GM11168 (cell line): ENCODE data around the gene SLC25A38.
"Not testable (repeated sequence)": the region's sequence is repeated elsewhere in the genome, so short reads cannot be mapped to it uniquely, and the experiment has no call there.

ENCODE experiments used
- in situ Hi-C: fragments of 300-500 bp; cut with MboI; formaldehyde crosslinking; loops from one replicate; pipeline ENCODE4 v1.12.0; 2022; ENCODE audit warnings: low sequenced_read_pairs; ENCODE audit not compliant: unreplicated experiment

Gene SLC25A38

GRCh38 chr3:39383045-39383880, at the start of gene SLC25A38:
Gene SLC25A38, plus strand, starts transcription at chr3:39383370. Its CDS starts 355 bp downstream, at chr3:39383725.
- in situ Hi-C loops, result no loop called here

GRCh38 chr3:39333607-39334006, 49.6 kb upstream of the SLC25A38 start:
- in situ Hi-C loops, result no loop called here

- in situ Hi-C loops, result no loop called here
These were observed 49.0 kb upstream of the SLC25A38 start for GRCh38 chr3:39334205-39334604.

- in situ Hi-C loops, result no loop called here
These were observed 45.0 kb upstream of the SLC25A38 start for GRCh38 chr3:39338201-39338600.

DNA sequence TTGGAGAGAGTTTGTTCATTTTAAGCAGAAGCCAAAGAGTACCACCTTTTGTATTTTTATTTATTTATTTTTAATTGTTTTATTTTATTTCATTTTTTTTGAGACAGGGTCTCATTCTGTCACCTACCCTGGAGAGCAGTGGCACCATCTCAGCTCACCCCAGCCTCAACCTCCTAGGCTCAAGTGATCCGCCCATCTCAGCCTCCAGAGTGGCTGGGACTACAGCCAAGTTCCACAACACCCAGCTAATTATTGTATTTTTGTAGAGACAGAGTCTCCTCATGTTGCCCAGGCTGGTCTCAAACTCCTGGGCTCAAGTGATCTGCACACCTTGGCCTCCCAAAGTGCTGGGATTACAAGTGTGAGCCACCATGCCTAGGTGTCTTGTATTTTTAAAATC, 44.1 kb upstream of the SLC25A38 start:
- in situ Hi-C loops, result no loop called here

DNA sequence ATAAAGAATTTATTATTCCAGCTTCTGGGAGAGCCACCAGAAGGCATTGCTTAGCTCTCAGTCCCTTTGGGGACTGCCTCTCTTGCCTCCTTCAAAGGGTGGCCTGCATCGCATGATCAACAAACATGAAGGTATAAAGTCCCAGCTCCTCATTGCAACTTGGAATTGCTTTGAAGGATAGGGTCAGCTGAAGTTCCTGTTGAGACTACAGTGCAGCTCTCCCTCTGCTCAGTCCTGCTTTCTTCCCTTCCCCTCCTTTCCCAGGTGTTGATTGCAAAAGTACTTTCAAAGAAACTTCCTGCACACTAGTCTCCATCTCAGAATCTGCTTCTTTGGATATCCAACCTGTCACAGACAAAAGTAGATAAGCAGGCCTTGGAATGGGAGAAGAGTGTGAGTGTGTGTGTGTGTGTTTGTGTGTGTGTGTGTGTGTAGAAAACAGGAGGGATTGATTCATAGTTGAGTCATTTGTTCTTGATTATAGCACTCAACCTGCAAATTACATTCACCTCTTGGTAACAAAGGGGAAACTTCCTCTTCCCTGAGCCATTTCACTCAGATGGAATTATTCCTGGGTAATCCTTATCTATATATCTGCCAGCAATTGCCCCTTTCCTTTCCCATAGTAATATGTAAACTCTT, 40.0 kb upstream of the SLC25A38 start:
- in situ Hi-C loops, result no loop called here

GRCh38 chr3:39343760-39344159, 39.4 kb upstream of the SLC25A38 start:
- in situ Hi-C loops, result no loop called here

GRCh38 chr3:39344746-39345344, 38.3 kb upstream of the SLC25A38 start:
- in situ Hi-C loops, result no loop called here

DNA sequence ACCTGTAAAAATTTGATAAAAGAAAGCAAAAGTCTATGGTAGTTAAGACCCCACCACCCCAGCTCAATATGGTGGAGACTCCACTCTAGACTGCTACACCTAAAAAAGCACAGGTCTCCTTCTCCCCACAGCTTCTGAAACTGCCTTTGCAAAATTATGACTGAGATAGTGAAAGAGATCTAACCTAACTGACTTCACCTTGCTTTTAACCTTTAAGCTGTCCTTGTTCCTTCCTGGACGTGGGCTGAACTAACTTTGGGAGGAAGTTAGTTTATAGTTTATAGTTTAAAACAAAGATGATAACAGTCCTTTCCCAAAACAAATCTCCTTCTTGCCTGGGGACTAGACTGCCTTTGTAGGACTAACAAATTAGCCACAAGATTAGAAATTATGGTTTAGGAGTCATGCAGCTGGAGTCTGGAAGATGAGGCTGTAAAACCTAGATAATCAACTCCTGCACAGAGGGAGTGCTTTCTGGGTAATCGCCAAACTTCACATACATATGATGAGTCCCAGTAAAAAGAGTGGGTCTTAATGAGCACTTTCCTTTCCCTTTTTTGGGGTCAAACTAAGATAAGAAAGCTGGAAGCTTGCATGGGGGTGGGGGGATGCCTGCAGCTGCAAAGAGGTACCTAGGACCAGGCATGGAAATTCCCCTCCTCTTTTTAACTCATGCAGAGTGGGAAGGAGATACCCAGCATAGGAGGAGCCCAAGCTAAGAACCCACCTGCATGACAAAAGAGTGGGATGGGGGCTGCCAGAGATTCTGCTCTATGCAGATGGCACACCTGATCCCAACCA, 36.2 kb upstream of the SLC25A38 start:
- in situ Hi-C loops, result no loop called here

GRCh38 chr3:39347586-39347876, 35.6 kb upstream of the SLC25A38 start:
- in situ Hi-C loops, result no loop called here

GRCh38 chr3:39349080-39349479, 34.1 kb upstream of the SLC25A38 start:
- in situ Hi-C loops, result no loop called here

DNA sequence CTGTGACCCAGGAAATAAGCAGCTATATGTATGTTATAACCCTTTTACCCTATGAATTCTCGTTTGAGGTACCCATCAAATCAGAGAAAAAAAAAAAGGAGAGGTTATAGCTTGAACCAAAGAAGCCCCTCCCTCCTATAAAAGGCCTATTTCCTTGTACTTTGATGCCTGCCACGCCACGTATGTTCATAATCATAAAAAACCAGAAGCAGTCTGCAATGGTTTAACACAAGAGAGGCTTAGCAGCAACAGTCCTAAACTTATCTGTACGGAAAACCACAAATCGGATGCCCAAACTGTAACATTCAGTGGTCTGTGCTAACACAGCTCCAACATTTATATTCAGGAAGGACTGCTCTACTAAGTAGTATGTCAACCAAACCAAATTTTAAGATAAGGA, 32.5 kb upstream of the SLC25A38 start:
- in situ Hi-C loops, result no loop called here

DNA sequence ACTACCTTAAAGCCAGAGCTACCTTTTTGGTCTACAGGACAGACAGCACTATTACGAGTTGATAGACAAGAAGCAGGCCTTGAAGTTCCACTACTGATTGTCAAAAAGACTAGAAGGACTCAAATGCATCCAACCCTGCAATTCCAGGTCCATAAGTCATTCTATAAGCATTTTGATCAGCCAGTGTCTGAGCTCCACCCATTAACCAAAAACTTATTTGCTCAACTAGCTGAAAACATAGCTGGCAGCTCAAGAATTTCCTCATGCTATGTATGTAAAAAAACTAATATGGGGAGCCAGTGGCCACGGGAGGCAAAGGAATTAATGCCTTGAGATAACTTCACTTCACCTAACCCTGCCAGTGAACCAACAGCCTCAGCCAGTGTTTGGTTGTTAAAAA, 32.0 kb upstream of the SLC25A38 start:
- in situ Hi-C loops, result not testable (repeated sequence)

GRCh38 chr3:39353168-39353927, 29.8 kb upstream of the SLC25A38 start:
- in situ Hi-C loops, result not testable (repeated sequence)

DNA sequence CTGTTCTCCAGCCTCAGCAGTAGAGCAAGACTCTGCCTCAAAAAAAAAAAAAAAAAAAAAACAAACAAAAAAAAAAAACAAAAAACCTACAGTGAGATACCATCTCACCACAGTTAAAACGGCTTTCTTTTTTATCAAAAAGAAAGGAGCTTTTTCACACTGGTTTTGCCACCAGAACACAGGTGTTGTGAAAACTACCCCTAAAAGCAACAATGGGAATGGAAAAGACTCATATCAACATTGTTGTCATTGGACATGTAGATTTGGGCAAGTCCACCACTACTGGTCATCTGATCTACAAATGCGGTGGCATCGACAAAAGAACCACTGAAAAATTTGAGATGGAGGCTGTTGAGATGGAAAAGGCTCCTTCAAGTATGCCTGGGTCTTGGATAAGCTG, 24.8 kb upstream of the SLC25A38 start:
- in situ Hi-C loops, result no loop called here

- in situ Hi-C loops, result no loop called here
These were observed 21.8 kb upstream of the SLC25A38 start for GRCh38 chr3:39361252-39361927.

DNA sequence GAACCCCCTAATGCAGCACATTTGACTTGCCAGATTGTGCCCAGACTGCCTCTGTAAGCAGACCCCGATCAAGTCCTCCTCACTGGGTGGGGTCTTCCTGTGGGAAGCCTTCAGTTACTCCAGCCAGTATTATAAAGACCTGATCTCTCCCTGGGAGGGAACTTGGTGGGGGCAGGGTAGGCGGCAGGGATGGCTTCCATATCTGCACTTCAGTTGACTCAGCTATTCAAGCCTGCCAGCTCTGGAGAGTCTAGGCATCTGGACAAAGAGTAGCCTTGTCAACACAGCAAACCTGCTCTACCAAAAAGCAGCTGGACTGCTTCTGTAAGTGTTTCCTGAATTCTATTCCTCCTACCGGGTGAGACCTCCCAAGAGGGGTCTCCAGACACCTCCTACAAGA, 21.0 kb upstream of the SLC25A38 start:
- in situ Hi-C loops, result no loop called here

DNA sequence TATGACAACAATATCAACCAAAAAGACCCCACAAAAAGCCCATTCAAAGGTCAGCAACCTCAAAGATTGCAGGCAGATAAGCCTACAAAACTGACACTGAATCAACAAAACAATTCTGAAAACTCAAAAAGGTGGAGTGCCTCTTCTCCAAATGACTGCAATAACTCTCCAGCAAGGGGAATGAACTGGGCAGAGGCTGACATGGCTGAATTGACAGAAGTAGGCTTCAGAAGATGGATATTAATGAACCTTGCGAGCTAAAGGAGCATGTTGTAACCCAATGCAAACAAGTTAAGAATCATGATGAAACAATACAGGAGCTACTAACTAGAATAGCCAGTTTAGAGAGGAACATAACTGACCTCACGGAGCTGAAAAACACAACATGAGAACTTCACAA, 20.4 kb upstream of the SLC25A38 start:
- in situ Hi-C loops, result no loop called here

GRCh38 chr3:39370450-39370849, 12.7 kb upstream of the SLC25A38 start:
- in situ Hi-C loops, result loop anchor here (10.0 kb wide), 1 partner anchor 176 kb away; the partner anchor contains the start of gene XIRP1
